GM12878 (cell line): Measurements from ENCODE around the gene RIPOR3.
"Not testable (repeated sequence)": the region's sequence is repeated elsewhere in the genome, so short reads cannot be mapped to it uniquely, and the experiment has no call there.

ENCODE experiments used
- BCL11A ChIP-seq: IDR thresholded peaks from 2 replicates; pipeline ENCODE4 v1.6.1; 2011; ENCODE audit warnings: low read depth, low read length
- BMI1 ChIP-seq: fragments of 450-650 bp; IDR thresholded peaks from 2 replicates; pipeline ENCODE4 v1.6.1; 2016; ENCODE audit warnings: mild to moderate bottlenecking, moderate library complexity, borderline replicate concordance
- BRCA1 ChIP-seq: IDR thresholded peaks from 2 replicates; pipeline ENCODE4 v1.6.1; 2011; ENCODE audit warnings: low read depth, low read length, improper control_type of control experiment
- CBFB ChIP-seq: IDR thresholded peaks from 2 replicates; pipeline ENCODE4 v1.6.1; 2016; ENCODE audit warnings: antibody characterized with exemption, low read depth
- GABPA ChIP-seq: IDR thresholded peaks from 2 replicates; pipeline ENCODE4 v1.6.1; 2014; ENCODE audit warnings: antibody characterized with exemption, low read depth, mild to moderate bottlenecking, inconsistent platforms
- POLR2A ChIP-seq: IDR thresholded peaks from 2 replicates; pipeline ENCODE4 v1.6.1; 2011; ENCODE audit warnings: low read depth, mild to moderate bottlenecking, low read length
- POLR2AphosphoS2 ChIP-seq: IDR thresholded peaks from 2 replicates; pipeline ENCODE4 v1.6.1; 2011; ENCODE audit warnings: low read depth, mild to moderate bottlenecking, low read length, improper control_type of control experiment, moderate library complexity
- POLR2AphosphoS5 ChIP-seq: IDR thresholded peaks from 2 replicates; pipeline ENCODE4 v1.6.1; 2011; ENCODE audit warnings: mild to moderate bottlenecking, low read length, inconsistent platforms
- RCOR1 ChIP-seq: conservative IDR thresholded peaks from 2 replicates; pipeline ENCODE4 v1.6.1; 2012; ENCODE audit warnings: low read depth, low read length, improper control_type of control experiment
- YY1 ChIP-seq: IDR thresholded peaks from 2 replicates; pipeline ENCODE4 v1.6.1; 2011; ENCODE audit warnings: low read depth, mild to moderate bottlenecking, low read length
- TF ChIP-seq, protein P1 (sequence below), 3 experiments: IDR thresholded peaks in 2 of 3; conservative IDR thresholded peaks in 1 of 3; 2 replicates each; pipeline ENCODE4 v1.5.1; 2011; ENCODE audit warnings: low read depth in 3 of 3, low read length in 3 of 3, mild to moderate bottlenecking in 3 of 3, control low read depth in 2 of 3, moderate library complexity in 2 of 3, inconsistent platforms in 1 of 3, mixed read lengths in 1 of 3; ENCODE audit not compliant: control insufficient read depth in 2 of 3, insufficient read depth in 1 of 3; ENCODE audit errors: extremely low read depth in 1 of 3

DNA sequence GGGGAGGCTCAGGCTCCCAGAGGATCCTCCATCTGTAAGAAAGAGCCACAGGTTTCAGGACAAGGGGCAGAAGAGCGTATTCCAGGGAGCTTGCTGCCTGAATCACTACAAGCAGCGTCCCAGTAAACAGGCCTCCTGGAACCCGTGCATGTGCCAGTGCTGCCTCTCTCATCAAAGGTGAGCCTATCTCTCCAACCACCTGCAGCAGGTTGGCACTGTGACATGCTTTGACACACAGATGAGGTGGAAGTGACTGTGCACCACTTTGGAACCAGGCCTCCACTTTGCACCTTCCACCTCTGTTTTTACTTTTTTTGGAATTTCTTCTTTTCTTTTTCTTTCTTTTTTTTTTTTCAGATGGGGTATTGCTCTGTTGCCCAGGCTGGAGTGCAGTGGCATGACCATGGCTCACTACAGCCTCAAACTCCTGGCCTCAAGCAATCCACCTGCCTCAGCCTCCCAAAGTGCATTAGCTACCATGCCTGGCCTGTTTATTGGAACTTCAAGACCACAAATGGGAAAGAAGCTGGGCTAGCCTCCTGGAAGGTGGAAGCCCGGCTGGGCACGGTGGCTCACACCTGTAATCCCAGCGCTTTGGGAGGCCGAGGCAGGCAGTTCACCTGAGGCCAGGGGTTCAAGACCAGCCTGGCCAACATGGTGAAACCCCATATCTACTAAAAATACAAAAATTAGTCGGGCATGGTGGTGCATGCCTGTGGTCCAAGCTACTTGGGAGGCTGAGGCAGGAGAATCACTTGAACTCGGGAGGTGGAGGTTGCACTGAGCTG lies 12.5 kb upstream of the RIPOR3 start:
- not testable (repeated sequence) for TF ChIP-seq YY1, GABPA, POLR2A, BMI1, RCOR1, POLR2AphosphoS5, CBFB, POLR2AphosphoS2, BRCA1, BCL11A
- TF ChIP-seq, protein P1, sequence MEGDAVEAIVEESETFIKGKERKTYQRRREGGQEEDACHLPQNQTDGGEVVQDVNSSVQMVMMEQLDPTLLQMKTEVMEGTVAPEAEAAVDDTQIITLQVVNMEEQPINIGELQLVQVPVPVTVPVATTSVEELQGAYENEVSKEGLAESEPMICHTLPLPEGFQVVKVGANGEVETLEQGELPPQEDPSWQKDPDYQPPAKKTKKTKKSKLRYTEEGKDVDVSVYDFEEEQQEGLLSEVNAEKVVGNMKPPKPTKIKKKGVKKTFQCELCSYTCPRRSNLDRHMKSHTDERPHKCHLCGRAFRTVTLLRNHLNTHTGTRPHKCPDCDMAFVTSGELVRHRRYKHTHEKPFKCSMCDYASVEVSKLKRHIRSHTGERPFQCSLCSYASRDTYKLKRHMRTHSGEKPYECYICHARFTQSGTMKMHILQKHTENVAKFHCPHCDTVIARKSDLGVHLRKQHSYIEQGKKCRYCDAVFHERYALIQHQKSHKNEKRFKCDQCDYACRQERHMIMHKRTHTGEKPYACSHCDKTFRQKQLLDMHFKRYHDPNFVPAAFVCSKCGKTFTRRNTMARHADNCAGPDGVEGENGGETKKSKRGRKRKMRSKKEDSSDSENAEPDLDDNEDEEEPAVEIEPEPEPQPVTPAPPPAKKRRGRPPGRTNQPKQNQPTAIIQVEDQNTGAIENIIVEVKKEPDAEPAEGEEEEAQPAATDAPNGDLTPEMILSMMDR (IDR thresholded peaks at IDR 0.05 in 2 of 3, conservative IDR thresholded peaks at IDR 0.05 in 1 of 3; ENCODE audit: control insufficient read depth in 2 of 3, extremely low read depth in 1 of 3, insufficient read depth in 1 of 3, low read depth in 3 of 3, low read length in 3 of 3) = not testable (repeated sequence)
